Inferior parietal cortex (tissue), 1 donor: Measurements from ENCODE around the gene CES2.

Source experiments
- DNase-seq: peaks from one replicate; pipeline ENCODE4 v3.0.0-alpha.2; 2016; ENCODE audit errors: extremely low spot score

CES2 gene

DNA sequence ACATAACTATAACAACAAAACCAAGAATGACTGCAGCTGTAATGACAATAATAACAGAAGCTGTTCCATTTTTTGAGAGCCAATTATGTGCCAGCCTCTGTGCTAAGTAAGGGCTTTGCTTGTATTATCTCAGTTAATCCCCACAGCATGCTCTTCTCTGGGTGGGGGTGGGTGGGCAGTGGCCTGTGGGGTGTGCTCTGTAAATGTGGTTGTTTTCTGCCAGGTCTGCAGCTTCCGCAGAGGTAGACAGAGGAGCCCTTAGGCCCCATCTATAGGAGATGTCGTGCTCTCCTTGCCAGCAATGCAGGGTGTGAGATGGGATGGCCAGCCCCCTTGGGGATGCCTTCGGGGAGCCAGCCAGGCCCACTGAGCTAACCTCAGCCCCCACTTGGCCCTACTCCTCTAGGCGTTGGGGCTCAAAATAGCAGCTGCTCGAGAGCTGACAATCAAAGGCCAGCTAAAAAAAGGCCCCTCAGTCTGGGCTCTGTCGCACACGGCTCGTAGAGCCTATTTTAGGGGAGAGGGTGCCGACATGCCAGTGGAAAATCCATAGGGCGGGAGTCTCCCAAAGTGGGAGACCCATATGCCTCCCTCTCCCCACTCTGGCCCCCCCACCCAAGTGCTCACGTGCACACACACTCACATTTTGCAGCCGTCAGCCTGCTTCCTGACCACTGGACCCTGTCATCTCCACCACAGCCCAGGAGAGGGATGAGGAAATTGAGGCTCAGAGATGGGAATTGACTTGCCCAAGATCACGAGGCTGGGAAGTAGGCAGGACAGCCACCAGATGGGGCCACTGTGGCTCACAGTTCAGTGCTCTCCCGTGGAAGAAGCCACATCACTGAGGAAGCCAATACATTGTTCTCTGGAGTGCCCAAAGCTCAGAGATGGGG is 32.4 kb upstream of the CES2 start:
- DNase-seq = no peak

DNA sequence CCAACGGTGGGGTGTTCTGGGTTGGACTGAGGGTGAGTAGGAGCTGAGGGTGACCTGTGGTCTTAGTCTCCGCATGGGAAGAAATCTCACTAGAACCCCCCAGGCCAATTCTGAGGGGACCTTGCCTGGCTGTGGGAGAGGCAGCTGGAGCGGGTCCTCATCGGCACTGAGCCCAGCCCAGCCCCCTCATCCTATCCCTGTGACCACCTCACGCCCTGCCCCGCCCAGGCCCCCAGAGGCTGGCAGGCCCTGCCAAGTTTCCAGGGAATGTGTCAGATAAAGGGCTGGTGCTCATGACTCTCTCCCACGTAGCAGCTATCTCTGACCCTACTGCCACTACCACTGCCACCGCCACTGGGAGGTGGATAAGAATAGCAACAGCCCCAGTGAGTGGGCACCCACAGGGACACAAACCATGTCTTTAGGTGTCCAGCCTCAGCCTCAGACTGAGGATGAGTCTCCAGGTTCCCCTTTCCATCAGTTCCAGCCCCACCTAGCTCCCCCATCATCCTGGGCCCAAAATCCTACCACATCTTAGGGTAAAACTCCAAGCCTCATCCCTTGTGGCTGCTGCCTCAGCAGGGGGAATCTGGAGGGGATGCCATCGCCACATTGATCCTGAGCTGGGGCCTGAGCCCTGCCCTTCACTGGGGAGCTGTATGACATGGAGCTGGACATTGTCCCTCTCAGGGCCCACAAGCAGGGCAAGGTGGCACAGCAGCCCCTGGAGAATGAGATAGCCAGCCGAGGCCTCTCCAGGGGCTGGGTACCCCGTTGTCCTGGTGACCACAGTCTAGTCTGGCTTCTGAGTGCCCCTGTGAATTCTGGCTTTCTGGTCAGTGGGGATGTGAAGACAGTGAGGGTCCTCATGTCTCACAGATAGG is 31.5 kb upstream of the CES2 start:
- no peak for DNase-seq

DNA sequence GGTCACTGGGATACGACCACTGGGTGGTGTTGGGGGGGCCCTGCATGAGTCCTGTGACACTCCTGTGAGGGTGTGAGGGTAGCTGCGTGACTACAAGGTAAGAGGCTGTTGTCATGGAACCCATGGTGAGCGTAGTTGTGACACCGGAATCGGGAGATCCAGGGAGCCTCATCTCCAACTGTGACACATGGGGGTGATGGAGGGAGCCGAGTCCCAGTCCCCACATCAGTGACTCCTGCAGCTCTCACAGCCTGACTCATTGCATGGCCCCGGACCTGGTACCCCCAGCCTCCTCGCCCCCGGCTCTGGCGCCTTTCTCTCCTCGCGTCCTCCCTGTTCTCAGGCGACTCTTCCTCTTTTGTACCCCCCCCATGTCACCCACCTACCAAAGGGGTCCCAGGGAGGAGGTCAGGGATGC is 30.9 kb upstream of the CES2 start:
- DNase-seq = no peak

DNA sequence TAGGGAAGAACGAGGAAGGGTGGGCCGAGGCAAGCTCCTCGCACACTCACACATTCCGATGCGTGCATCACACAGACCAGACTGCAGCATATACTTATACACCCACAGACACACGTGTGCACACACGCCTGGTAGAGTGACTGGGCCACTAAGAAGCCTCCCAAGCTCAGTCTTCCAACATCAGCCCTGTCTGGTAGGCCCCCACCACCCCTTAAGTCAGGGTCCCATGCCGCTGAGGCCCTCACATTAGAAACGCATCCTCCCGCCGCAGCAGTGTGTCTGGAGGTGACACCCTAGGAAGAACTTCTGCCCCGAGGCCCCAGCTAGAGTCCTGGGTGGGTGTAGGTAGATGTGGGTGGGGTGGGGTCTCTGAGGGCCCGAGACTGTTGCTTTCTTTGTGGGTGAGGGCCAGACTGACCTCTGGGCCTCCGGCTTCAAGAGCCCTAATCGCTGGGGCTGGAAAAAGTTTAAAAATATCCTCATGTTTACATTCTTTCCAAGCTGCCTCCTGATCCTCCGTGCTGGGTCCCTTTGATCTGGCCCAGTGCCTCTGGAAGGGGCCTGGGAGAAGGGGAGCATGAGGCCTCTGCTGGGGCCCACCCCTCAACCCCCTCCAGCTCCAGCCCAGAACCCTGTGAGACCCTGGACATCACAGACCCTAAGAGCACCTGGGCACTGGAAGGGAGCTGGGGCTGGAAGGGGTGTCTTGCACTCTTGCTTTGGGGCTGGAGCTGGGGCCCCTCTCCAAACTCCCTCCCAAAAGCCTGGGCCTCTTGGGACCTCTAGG is 30.3 kb upstream of the CES2 start:
- DNase-seq = no peak

DNA sequence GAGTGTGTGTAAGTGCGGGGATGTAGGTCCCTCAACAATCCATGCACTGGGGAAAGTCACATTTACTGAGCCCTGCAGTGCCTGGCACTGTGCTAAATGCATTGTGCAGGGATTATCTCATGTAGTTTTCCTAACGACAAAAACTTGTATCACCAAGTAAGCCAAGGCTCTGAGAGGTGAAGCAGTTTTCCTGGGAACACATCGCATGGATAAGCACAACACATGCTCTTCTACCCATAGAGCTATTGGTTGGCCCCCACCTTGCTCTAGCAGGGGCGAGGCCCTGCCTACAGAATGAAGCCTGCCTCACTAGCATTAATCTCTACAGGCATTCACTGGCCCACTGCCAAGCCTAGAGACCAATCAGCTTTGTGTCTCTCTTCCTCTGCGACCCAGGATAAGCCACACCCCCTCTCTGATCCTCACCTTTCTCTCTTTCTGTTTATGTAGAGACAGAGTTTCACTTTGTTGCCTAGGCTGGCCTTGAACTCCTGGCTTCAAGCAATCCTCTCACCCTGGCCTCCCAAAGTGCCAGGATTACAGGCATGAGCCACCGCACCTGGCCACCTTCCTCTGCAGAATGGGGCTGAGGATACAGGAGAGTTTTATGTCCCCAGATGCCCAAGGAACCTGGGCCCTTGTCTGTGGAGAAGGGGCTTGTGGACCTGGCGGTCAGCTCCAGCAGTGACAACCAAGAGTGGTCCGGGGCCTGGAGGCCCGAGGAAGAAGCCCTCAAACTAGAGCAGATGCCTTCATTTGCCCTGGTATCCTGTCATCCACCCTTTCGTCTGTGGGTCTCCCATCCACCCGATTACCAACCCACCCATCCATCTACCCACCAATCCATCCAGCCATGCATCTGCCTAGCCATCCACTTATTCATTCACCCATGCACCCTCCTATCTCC is 29.4 kb upstream of the CES2 start:
- no peak for DNase-seq

DNA sequence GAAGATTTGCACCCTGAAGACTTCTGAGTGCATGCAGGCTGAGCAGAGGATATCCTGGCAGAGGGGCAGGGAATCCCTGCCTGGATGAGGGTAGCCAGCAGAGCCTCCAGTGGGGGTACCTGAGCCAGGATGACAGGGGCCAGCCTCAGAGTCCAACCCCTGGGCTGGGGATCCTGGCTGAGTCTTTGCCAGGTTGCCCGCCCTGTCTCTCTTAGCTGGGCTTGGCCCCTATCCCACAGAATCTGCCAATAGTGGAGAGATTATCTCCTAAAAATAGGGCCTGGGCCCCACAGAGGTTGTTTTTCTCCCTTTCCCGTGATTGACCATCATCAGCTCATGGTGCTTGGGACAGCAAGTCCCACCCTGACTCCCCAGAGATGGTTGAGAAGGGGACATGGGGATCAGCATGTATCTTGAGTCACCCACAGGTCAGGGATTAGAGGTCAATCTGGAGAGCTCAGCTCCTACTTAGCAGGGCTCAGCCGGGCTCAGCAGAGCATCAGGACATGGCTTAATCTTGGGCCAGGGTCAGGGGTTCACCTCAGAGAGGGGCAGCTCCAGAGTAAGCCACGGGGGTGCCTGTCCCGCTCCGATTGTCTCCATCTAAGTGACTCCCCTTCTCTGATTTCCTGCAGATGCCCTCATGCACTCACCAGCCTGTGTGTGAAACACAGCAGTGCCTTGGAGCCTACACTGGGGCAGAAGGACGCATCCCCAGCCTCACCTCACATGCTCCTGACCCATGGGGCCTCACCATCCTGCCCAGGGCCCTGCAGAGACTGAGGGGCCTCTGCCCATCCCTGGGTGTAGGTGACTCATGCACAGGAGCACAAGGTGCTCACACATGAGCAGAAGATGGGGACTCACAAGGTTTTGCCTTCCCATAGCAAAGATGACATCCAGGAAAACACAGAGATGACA is 28.1 kb upstream of the CES2 start:
- DNase-seq = no peak

DNA sequence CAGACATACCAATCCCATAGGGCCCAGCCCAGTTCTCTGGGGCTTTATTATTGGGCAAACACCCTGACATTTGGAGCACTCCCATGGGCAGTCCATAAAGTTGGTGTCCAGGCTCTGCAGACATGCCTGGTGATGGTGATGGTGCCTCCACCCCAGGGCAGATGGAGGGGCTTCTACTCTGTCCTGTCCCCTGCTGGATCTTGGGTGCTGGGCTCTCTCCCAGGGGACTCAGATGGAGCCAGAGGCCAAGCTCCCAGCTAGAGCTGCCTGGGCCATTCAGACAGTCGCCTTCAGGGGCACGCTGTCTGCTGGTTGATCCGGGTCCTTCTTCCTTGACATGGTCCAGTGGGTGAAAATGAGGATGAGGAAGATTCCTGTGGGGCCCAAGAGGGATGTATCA is 27.2 kb upstream of the CES2 start:
- no peak for DNase-seq

DNA sequence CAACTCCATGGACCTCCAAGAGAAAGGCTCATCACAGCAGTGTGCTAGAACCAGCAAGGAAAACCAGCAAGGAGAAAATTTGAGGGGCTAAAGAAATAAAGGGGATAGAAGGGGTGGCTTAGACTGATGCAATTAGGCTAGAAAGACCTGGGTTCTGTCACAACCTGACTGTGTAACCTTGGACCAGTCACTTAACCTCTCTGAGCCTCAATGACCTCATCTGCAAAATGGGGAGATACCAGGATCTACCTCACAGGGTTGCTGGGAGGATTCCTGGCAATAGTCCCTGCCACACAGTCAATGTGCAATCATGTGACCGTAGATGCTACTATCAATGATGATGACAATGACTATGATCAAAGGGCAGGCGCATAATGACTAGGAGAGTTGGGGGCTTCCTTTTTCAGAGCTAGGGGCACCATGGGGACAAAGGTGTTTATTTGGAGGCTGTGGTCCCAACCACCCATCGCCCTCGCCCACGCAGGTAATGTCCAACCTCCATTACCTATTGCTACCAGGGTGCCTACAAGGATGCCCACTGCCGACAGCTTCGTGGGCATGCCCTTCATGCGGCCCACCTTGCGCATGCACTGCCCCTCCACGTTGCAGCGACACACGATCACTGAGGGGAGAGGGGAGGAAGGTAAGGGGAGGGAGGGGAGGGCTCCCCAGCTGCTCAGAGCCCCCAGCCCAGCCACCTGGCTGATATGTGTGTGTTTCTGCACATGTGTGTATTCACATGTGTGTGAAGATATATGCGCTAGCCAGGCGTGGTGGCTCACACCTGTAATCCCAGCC is 26.4 kb upstream of the CES2 start:
- no peak for DNase-seq

DNA sequence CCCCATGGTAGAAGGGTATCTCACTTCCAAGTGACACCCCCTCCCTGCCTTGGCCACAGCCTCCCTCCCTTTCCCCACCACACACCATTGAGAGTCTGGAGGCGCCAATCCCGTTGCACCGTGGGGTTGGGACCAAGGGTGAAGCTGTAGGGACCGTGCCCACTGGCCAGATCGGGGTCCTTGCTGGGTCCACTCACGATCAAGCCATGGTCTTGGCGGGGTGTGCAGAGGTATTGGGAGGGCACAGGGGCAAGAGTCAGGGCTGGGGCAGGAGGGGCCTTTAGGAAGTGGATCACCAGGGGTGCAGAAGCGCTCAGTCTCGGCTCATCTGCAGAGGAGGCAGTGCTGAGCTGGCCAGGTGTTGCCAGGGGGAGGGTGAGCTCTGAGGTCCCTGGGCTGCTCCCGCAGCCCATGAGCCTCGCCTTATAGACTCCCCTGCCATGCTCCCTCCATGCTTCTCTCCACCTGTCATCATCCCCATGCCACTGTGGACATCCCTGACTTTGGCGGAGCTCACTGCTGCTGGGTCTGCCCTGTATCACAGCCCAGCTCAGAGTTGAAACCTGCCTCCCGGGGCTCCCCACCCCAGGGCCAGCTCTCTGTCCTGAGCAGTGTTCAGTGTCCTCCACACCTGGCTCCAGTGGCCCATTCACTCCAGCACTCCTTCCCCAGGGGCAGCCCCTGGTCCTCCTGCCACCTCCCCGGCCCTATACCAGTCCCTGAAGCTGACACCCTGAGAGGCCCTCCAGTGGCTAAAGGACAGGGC is 25.0 kb upstream of the CES2 start:
- no peak for DNase-seq

DNA sequence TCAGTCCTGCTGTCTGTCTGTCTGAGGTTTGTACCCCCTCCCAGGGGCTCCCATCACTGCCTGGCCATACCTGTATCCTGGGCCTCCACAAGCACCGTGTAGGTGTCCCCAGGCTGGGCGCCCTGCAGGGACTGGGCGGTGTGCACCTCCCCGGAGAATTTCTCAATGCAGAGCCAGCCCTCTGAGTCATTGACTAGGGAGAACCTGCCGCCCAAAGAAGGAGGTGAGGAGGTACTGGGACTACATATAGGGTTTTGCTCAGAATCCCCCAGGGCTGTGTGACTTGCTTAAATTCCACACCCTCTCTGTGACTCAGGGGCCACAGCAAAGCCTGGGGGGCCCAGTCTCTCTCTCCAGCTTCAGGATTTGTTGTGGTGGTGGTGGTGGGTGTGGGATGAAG is 24.2 kb upstream of the CES2 start:
- DNase-seq = no peak

DNA sequence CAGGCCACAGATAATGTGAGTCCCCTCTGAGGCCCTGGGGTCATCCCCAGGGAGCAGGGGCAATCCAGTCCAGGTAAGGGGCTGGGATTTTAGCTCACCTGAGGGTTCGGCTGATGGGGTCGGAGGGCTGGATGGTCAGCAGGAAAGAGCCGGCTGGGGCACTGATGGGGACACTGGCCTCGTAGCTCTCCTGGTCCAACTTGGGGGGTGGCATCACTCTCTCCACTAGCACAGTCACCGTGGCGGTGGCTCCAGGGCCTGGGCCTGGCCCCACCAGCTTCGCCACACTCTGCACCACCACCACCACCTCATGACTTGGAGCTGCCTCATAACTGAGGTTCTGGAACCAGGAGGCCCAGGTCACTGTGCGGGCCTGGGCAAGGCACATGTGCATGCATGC is 23.5 kb upstream of the CES2 start:
- no peak for DNase-seq

DNA sequence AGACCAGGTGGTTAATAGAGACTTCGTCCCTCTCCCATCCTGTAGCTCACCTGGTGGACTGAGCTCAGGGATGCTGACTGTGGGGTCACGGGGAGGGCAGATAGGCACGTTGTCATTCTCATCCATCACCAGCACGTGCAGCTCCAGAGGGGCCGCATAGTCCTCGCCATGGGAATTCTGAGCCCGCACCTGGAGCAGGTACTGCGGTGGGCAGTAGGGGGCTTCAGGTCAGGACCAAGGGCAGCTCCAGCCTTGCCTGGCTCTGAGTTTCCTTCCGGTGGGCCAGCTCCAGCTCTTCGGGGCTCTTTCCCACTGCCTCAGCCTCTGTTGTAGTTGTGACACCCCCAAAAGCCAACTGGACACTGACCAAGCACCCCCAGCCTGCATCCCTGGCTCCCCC is 22.2 kb upstream of the CES2 start:
- no peak for DNase-seq

DNA sequence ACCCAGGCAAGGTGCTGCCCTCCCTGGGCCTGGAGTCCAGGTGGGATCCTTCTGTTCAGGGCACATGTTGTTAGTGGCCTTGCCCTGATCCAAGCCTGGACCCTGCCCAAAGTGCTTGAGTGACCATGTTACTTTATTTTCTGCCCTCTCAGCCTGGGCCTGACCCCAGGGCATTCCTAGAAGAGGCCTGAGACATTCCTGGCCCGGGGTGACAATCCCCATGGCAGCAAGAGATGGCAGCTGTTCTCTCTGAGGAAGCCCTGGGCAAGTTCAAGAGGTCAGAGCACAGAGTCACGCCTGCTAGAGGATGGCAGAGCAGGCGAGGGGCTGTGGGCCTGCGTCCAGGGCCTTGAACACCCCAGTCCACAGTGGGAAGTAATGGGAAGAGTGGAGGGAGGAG is 21.6 kb upstream of the CES2 start:
- no peak for DNase-seq

DNA sequence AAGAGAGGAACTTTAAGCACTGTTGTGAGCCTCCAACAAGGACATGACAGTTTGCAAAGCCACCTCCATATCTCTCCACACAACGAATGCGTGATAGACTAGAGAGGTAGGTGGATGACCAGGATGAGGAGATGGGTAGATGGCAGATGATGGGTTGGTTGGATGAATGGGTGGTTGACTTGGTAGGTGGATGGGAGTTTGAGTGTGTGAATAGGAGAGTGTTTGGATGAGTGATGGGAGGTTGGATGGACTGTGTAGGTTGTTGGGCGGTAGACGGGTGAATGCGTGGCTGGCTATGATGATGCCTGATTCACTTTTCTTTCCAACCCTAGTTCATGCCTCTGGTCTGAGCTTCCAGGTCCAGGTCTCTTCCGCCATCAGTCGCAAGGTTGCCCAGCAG is 20.8 kb upstream of the CES2 start:
- no peak for DNase-seq

DNA sequence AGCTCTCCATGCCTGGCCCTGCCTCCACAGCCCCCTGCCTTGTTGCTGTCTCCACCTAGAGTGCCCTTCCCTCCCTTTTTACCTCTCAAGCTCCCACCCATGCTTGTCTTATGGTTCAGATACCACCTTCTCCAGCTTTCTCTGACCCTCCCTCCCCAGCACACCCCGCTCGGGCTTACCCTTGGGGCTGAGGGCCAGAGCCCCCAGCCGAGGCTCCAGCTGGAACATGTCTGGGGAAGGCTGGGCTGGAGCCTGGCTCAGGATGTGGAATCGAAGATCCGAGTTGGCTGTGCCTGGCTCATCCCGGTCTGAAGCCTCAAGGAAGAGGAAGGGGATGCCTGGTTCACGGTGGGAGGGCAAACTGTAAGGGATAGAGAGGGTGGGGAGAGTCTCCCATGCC is 20.3 kb upstream of the CES2 start:
- DNase-seq = no peak

DNA sequence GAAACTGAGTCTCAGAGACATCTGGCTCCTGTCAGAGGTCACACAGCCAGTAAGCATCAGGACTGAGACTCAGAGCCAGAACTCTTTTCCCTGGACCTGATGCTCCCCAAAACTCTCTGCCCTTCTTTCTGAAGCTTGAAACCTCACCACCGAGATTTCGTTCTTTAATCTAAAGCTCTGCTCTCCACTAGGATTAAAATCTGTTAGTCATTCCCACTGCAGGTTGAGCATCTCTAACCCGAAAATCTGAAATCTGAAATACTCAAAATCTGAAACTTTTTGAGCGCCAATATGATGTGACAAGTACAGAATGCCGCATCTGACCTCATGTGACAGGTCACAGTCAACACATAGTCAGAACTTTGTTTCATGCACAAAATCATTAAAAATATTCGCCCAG is 18.8 kb upstream of the CES2 start:
- no peak for DNase-seq

DNA sequence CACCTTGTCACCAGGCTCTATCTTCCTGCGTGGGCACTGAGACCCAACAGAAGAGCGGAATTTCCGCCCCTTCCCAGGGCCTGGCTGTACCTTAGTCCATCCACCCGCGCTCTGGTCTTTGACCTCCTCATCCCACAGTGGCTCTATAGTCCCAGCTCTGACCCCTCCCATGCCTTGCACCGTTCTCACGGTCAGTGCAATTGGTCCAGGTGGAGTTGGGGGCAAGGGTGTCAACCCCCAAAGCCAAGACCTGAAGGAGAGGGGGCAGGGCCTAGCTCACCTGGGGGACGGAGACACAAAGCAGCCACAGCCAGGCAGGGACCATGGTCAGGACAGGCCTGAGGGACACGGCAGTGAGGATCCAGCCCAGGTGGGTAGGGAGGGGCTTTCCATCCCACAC is 17.6 kb upstream of the CES2 start:
- DNase-seq = no peak

DNA sequence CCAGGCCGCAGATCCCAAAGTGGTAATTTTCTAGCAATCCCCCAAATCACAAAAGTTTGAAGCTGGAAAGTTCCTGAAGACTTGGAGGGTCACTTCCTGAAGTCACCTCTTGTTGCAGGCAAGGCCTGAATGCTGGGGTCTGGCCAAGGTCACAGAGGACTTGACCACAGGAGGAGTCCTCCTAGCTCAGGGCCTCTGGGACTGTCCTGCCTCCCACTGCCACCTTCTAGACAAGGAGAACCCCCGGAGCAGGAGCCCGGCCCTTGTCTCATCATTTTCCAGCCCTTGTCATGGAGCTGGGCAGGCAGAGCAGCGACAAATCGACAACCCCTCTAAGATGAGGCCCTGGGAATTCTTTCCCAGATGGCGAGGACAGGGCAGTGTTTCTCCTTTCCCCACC is 17.0 kb upstream of the CES2 start:
- DNase-seq = no peak
